Measurements from ENCODE around the gene MYCN. TPM values are rescaled to one million over a fixed set of nuclear protein-coding genes. Genes with fewer than 3 reads are reported as not detected.

The MYCN gene
- total and polyA plus RNA-seq, 2 donors (not counting 3 experiments of a cell fraction or from before 2014, with no cell fraction given) = 0.47 to 6.8 TPM

DNA sequence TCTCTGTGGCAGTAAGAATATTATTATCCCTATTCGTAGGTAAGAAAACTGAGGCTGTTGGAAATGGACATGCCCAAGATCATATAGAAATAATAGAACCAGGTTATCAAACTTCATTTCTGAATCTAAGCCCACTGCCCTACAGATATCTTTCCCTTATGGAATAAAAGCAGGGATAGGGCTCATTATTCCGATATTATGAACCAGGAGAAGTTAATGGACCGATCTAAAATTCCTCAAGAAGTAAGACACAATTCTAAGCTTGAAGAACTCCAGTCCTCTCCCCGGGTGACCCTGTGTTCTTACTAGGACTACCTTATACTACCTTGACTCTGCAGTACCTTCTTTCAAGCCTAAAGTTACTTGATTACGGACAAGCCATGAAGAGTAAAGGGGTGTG is 8.4 kb upstream of the MYCN start:
- dilution Hi-C loops (cut with MboI; ENCODE audit: extremely low pct_ligation_motif_present, low sequenced_read_pairs) = no loop called here
- POLR2A ChIA-PET = no interaction called here

More for the DNA sequence above, 8.4 kb upstream of the MYCN start:
- DNase-seq (ENCODE audit: low read depth, low spot score) (no peak), FAIRE-seq (no peak)
- H3K4me2 ChIP-seq (ENCODE audit: insufficient read depth, low read length) = no peak overlapping the region
- CTCF ChIA-PET = interaction anchor here (1.6 kb wide), 1 partner anchor 223 kb away, joined by 4 read pairs; no protein-coding TSS in a partner anchor
- no peak overlapping the region for H3K9ac ChIP-seq (replicated peaks; ENCODE audit: extremely low read depth, insufficient read depth, low read length)
- no peak overlapping the region for H2AFZ ChIP-seq (ENCODE audit: low read depth, low read length)
- H3K27me3 ChIP-seq (ENCODE audit: control insufficient read depth in 2 of 2, insufficient read depth in 2 of 2, low read length in 2 of 2) = peaks cover 0 to 3% of the 10 kb centered on the region in 2 experiments
- H4K20me1 ChIP-seq (replicated peaks; ENCODE audit: control insufficient read depth, extremely low read depth, insufficient read depth, low read length) = no peaks in the 10 kb centered on the region
- TF ChIP-seq MYC (IDR thresholded peaks at IDR 0.05; ENCODE audit: low read depth, low read length) (no peak), EZH2 (IDR thresholded peaks at IDR 0.05; ENCODE audit: borderline replicate concordance, low read depth, low read length, severe bottlenecking) (no peak), JUN (IDR thresholded peaks at IDR 0.05; ENCODE audit: borderline replicate concordance, insufficient read depth, insufficient read length, low read depth) (no peak), POLR2A (IDR thresholded peaks at IDR 0.05; ENCODE audit: low read depth, low read length) (no peak), POLR2AphosphoS5 (IDR thresholded peaks at IDR 0.05; ENCODE audit: insufficient read depth, low read depth, low read length) (no peak), FOS (IDR thresholded peaks at IDR 0.05; ENCODE audit: borderline replicate concordance, insufficient read depth, low read length) (no peak)
- TF ChIP-seq, protein P1, sequence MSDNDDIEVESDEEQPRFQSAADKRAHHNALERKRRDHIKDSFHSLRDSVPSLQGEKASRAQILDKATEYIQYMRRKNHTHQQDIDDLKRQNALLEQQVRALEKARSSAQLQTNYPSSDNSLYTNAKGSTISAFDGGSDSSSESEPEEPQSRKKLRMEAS (IDR thresholded peaks at IDR 0.05; ENCODE audit: insufficient read depth, insufficient read length) = no peak
- TF ChIP-seq, protein P2, sequence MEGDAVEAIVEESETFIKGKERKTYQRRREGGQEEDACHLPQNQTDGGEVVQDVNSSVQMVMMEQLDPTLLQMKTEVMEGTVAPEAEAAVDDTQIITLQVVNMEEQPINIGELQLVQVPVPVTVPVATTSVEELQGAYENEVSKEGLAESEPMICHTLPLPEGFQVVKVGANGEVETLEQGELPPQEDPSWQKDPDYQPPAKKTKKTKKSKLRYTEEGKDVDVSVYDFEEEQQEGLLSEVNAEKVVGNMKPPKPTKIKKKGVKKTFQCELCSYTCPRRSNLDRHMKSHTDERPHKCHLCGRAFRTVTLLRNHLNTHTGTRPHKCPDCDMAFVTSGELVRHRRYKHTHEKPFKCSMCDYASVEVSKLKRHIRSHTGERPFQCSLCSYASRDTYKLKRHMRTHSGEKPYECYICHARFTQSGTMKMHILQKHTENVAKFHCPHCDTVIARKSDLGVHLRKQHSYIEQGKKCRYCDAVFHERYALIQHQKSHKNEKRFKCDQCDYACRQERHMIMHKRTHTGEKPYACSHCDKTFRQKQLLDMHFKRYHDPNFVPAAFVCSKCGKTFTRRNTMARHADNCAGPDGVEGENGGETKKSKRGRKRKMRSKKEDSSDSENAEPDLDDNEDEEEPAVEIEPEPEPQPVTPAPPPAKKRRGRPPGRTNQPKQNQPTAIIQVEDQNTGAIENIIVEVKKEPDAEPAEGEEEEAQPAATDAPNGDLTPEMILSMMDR (IDR thresholded peaks at IDR 0.05; ENCODE audit: extremely low read depth in 1 of 2, insufficient read depth in 1 of 2, low read depth in 1 of 2, low read length in 2 of 2) = no peak
- H3K36me3 ChIP-seq (ENCODE audit: control insufficient read depth in 2 of 2, extremely low read depth in 1 of 2, insufficient read depth in 2 of 2, low read length in 2 of 2) = no peaks in the 10 kb centered on the region
- no peaks in the 10 kb centered on the region for H3K9me1 ChIP-seq (replicated peaks; ENCODE audit: control insufficient read depth, extremely low read depth, insufficient read depth, low read length)
- H3K4me3 ChIP-seq (replicated peaks in 1 of 3; ENCODE audit: insufficient read depth in 1 of 3, low read depth in 1 of 3, low read length in 3 of 3) = no peak overlapping the region
- H3K4me1 ChIP-seq (ENCODE audit: control insufficient read depth, extremely low read depth, insufficient read depth, low read length) = no peaks in the 10 kb centered on the region
- BruUV-seq (replicated peaks) = no TSS peak
- no peaks in the 10 kb centered on the region for H3K9me3 ChIP-seq (replicated peaks; ENCODE audit: control insufficient read depth, insufficient read depth, low read length)
- no peaks in the 10 kb centered on the region for H3K79me2 ChIP-seq (ENCODE audit: control insufficient read depth, insufficient read depth, low read length)
- intact Hi-C loops (cut with micrococcal nuclease) = no loop called here
- no peak overlapping the region for H3K27ac ChIP-seq (ENCODE audit: insufficient read depth, low read depth, low read length)

Data from endothelial cell of umbilical vein (primary cell).